HG03354 (cell line): ENCODE measurements around the gene SLC9A9.
A peak's percentile ranks its signal among the peaks of the same experiment; 100 is the strongest.

Experiments
- ATAC-seq: cut with Tn5 transposase; IDR thresholded peaks from one replicate; pipeline ENCODE4 v1.9.1; 2021; ENCODE audit warnings: mild to moderate bottlenecking; ENCODE audit not compliant: unreplicated experiment, poor library complexity, severe bottlenecking

SLC9A9 gene

GRCh38 chr3:143771258-143771657 is 77.0 kb downstream of the SLC9A9 start:
- ATAC-seq, result no peak

- ATAC-seq, result no peak
Observed at GRCh38 chr3:143770391-143770790, 77.9 kb downstream of the SLC9A9 start.

GRCh38 chr3:143769616-143770015 is 78.7 kb downstream of the SLC9A9 start:
- ATAC-seq, result no peak

- no peak for ATAC-seq
Observed at GRCh38 chr3:143764840-143765239, 83.4 kb downstream of the SLC9A9 start.

GRCh38 chr3:143763564-143764162 is 84.6 kb downstream of the SLC9A9 start:
- no peak for ATAC-seq

- no peak for ATAC-seq
Observed at GRCh38 chr3:143757691-143758090, 90.6 kb downstream of the SLC9A9 start.

- no peak for ATAC-seq
Observed at GRCh38 chr3:143755978-143756377, 92.3 kb downstream of the SLC9A9 start.

GRCh38 chr3:143754090-143754489 is 94.2 kb downstream of the SLC9A9 start:
- ATAC-seq, result no peak

GRCh38 chr3:143753456-143753855 is 94.8 kb downstream of the SLC9A9 start:
- ATAC-seq, result no peak

- no peak for ATAC-seq
Observed at GRCh38 chr3:143753006-143753405, 95.3 kb downstream of the SLC9A9 start.

- peak; percentile 90 for ATAC-seq
Observed at GRCh38 chr3:143751643-143752178, 96.6 kb downstream of the SLC9A9 start.

GRCh38 chr3:143750841-143751240 is 97.4 kb downstream of the SLC9A9 start:
- no peak for ATAC-seq

GRCh38 chr3:143749926-143750325 is 98.3 kb downstream of the SLC9A9 start:
- no peak for ATAC-seq

GRCh38 chr3:143737065-143737464 is 111.2 kb downstream of the SLC9A9 start:
- ATAC-seq, result no peak

- ATAC-seq, result no peak
Observed at GRCh38 chr3:143736205-143736997, 111.9 kb downstream of the SLC9A9 start.

GRCh38 chr3:143731776-143732175 is 116.5 kb downstream of the SLC9A9 start:
- ATAC-seq, result no peak

GRCh38 chr3:143731320-143731719 is 116.9 kb downstream of the SLC9A9 start:
- ATAC-seq, result no peak

- no peak for ATAC-seq
Observed at GRCh38 chr3:143727391-143727790, 120.9 kb downstream of the SLC9A9 start.

- ATAC-seq, result no peak
Observed at GRCh38 chr3:143726727-143727126, 121.5 kb downstream of the SLC9A9 start.

- no peak for ATAC-seq
Observed at GRCh38 chr3:143720381-143720780, 127.9 kb downstream of the SLC9A9 start.

- ATAC-seq, result no peak
Observed at GRCh38 chr3:143718463-143718862, 129.8 kb downstream of the SLC9A9 start.
